ENCODE measurements around the gene PLEKHD1.

PLEKHD1 gene

DNA sequence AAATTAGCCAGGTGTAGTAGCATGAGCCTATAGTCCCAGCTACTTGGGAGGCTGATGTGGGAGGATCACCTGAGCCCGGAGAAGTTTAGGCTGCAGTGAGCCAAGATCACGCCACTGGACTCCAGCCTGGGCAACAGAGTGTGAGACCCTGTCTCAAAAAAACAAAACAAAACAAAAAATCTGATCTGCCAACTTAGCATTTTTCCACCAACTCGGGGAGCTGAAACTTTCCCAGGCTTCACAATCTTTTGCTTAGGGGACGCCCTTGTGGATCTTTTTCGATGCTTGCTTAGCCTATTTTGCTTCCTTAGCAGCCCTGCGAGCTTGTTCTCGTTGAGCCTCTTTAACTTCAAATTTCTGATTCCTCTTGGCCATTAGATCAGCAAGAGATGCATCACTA lies 76.3 kb downstream of the PLEKHD1 start:
- Histone ChIP-seq H3K4me3 (no peak overlapping the region), H3K27ac (no peak overlapping the region)
- DNase-seq (ENCODE audit: low spot score): no peak
- TF ChIP-seq, protein P1, sequence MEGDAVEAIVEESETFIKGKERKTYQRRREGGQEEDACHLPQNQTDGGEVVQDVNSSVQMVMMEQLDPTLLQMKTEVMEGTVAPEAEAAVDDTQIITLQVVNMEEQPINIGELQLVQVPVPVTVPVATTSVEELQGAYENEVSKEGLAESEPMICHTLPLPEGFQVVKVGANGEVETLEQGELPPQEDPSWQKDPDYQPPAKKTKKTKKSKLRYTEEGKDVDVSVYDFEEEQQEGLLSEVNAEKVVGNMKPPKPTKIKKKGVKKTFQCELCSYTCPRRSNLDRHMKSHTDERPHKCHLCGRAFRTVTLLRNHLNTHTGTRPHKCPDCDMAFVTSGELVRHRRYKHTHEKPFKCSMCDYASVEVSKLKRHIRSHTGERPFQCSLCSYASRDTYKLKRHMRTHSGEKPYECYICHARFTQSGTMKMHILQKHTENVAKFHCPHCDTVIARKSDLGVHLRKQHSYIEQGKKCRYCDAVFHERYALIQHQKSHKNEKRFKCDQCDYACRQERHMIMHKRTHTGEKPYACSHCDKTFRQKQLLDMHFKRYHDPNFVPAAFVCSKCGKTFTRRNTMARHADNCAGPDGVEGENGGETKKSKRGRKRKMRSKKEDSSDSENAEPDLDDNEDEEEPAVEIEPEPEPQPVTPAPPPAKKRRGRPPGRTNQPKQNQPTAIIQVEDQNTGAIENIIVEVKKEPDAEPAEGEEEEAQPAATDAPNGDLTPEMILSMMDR (IDR thresholded peaks at IDR 0.05): no peak

DNA sequence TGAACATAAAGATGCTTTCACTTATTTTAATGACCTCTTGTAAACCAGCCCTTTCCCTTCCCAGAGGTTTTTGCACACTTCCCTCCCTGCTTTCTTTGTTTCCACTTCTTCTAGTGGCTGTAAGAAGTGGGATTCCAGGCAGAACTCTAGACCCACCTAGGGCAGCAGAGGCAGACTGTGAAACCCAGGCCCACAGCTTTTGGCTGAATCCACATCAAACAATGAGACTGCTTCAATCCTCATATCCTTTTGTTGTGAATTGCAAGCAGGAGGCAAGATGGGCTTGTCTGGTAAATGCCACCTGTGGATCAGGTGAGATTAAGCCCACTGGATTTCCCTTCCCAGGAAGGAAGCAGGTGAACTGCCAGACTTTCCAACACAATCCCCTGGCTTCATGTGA lies 77.4 kb downstream of the PLEKHD1 start:
- DNase-seq (ENCODE audit: low spot score): no peak
- H3K27ac ChIP-seq: no peak overlapping the region
- no peak overlapping the region for H3K4me3 ChIP-seq
- TF ChIP-seq, protein P1 (IDR thresholded peaks at IDR 0.05): no peak

DNA sequence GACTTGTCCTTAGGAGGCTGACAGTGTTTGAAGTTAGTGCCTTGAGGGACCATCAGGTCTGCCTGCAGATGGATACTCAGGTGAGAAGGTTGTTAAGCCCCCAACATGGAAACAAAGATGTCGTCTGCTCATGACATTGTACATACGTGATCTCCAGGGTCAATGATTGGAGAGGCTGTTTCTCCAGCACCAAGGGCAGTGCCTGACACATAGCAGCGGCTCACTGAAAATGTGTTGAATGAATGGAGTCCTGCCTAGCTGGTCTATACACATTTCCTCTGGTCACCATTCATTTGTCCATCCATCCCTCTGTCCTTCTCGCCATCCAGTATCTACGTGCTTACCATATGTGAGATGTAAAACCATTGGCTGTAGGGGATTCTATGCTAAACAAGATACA lies 83.0 kb downstream of the PLEKHD1 start:
- Histone ChIP-seq H3K27ac (no peak overlapping the region), H3K4me3 (no peak overlapping the region)
- no peak for DNase-seq (ENCODE audit: low spot score)
- TF ChIP-seq, protein P1 (IDR thresholded peaks at IDR 0.05): no peak

DNA sequence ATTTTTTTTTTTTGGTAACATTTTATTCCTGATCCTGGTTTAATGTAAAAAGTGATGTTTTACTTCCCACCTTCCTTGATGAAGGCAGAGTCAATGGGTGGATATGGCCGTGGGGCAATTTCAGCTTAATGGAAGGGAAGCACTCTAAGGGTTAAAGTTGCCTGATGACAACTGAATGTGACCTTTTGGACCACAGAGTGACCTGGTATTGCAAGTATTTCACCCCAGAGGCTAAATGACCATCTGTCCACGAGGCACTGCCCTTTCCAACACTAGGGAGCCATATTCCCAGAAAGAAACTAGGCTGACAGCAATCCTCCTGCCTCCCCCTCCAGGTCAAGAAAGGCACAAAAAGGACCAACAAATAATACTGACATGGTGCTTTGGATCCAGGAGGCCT lies 85.3 kb downstream of the PLEKHD1 start:
- TF ChIP-seq, protein P1 (IDR thresholded peaks at IDR 0.05): no peak
- no peak overlapping the region for H3K4me3 ChIP-seq
- no peak overlapping the region for H3K27ac ChIP-seq
- no peak for DNase-seq (ENCODE audit: low spot score)

DNA sequence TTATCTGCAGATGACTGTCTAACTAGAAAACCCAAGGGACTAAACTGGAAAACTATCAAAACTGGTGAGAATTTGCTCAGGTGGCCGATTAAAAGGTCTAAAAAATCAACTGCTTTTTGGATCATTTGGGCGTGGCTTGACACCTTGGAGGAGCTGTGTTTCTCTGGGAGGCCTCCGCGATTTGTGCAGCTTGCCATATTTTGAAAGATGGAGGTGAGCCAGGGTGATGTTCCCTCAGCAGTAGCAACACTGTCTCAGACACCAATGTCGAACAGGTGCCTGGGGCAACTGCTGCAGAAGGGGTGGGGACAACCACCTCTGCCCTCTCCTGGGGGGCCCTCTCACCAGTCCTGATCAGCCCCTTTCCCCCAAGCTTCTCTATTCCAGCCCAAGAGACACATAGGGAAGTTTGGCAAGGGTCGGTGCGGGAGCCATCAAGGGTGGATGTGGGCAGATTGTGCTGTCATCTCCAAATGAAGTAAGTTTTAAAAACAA lies 86.4 kb downstream of the PLEKHD1 start:
- TF ChIP-seq, protein P1 (IDR thresholded peaks at IDR 0.05): no peak
- no peak overlapping the region for H3K27ac ChIP-seq

DNA sequence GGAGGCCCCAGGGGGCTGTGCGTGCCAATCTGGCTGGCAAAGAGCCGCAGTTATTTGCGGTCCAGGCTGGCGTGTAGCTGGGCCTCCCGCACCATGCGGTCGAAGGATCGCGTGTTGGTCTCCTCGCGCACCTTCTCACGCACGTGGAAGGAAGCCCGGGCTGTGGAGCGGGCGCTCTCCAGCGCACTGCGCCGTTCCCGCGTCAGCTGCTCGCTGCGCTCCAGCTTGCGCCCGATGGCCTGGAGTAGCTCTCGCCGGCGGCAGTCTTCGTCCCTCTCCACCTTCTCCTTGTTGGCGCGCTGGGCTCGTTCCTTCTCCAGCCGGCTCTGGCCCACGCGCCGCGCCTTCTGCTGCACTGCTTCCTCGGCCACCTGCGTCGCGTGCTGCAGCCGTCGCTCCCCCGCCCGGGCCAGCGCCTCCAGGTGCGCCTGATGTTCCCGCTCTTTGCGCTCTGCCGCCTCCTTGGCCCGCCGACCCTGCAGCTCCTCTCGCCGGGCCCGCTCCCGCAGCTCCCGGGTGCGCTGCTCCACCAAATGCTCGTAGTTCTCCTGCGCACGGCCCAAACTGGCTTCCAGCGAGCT lies 87.0 kb downstream of the PLEKHD1 start:
- no peak for DNase-seq (ENCODE audit: low spot score)
- Histone ChIP-seq H3K4me3 (peak overlapping the region; percentile 62), H3K27ac (no peak overlapping the region)
- TF ChIP-seq, protein P1 (IDR thresholded peaks at IDR 0.05): no peak

More for the DNA sequence above, 86.4 kb downstream of the PLEKHD1 start:
- no peak overlapping the region for H3K4me3 ChIP-seq
- no peak for DNase-seq (ENCODE audit: low spot score)

Data from coronary artery (tissue), 2 donors.